ENCODE results near the gene CDH23. TPM values are rescaled to one million over a fixed set of nuclear protein-coding genes. Genes with fewer than 3 reads are reported as not detected.

Gene CDH23
- total RNA-seq, 2 experiments from 2014 or later, result 4.6 to 5.2 TPM

- Histone ChIP-seq H3K27me3 (ENCODE audit: control insufficient read depth in 1 of 2, insufficient read depth in 2 of 2, low read length in 2 of 2) (no peaks in the 10 kb centered on the region), H3K9me3 (ENCODE audit: control insufficient read depth in 1 of 2, insufficient read depth in 1 of 2, low read length in 2 of 2) (peaks cover 0 to 5% of the 10 kb centered on the region in 2 experiments), H3K4me1 (ENCODE audit: insufficient read depth, low read length) (no peaks in the 10 kb centered on the region), H3K36me3 (ENCODE audit: insufficient read depth, low read length) (no peaks in the 10 kb centered on the region), H3K4me3 (ENCODE audit: low read length) (no peak overlapping the region), H3K27ac (ENCODE audit: low read depth in 1 of 2, low read length in 2 of 2) (no peak overlapping the region)
- H3K36me3 Mint-ChIP-seq (ENCODE audit: low read depth), result no peaks in the 10 kb centered on the region
- no peak for DNase-seq
- no peak overlapping the region for H3K27ac Mint-ChIP-seq
- intact Hi-C loops (cut with DNase I, micrococcal nuclease), result no loop called here
- H3K4me1 Mint-ChIP-seq (ENCODE audit: low read depth), result no peaks in the 10 kb centered on the region
- peaks cover 3% of the 10 kb centered on the region for H3K27me3 Mint-ChIP-seq
- ATAC-seq (ENCODE audit: poor library complexity), result no peak
- POLR2A ChIA-PET, result no interaction called here
- no peaks in the 10 kb centered on the region for H3K9me3 Mint-ChIP-seq
- TF ChIP-seq, protein P1, sequence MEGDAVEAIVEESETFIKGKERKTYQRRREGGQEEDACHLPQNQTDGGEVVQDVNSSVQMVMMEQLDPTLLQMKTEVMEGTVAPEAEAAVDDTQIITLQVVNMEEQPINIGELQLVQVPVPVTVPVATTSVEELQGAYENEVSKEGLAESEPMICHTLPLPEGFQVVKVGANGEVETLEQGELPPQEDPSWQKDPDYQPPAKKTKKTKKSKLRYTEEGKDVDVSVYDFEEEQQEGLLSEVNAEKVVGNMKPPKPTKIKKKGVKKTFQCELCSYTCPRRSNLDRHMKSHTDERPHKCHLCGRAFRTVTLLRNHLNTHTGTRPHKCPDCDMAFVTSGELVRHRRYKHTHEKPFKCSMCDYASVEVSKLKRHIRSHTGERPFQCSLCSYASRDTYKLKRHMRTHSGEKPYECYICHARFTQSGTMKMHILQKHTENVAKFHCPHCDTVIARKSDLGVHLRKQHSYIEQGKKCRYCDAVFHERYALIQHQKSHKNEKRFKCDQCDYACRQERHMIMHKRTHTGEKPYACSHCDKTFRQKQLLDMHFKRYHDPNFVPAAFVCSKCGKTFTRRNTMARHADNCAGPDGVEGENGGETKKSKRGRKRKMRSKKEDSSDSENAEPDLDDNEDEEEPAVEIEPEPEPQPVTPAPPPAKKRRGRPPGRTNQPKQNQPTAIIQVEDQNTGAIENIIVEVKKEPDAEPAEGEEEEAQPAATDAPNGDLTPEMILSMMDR (IDR thresholded peaks at IDR 0.05), result no peak
- CTCF ChIA-PET, result no interaction called here
- no peak overlapping the region for H3K4me3 Mint-ChIP-seq
These were observed 220.3 kb downstream of the CDH23 start for GRCh38 chr10:71616817-71617654.

GRCh38 chr10:71618176-71618575 is 221.5 kb downstream of the CDH23 start:
- TF ChIP-seq, protein P1 (IDR thresholded peaks at IDR 0.05), result no peak
- no peaks in the 10 kb centered on the region for H3K4me1 Mint-ChIP-seq (ENCODE audit: low read depth)
- Histone ChIP-seq H3K4me1 (ENCODE audit: insufficient read depth, low read length) (peaks cover under 1% of the 10 kb centered on the region), H3K27me3 (ENCODE audit: control insufficient read depth in 1 of 2, insufficient read depth in 2 of 2, low read length in 2 of 2) (no peaks in the 10 kb centered on the region), H3K4me3 (ENCODE audit: low read length) (no peak overlapping the region), H3K27ac (ENCODE audit: low read depth in 1 of 2, low read length in 2 of 2) (no peak overlapping the region), H3K36me3 (ENCODE audit: insufficient read depth, low read length) (no peaks in the 10 kb centered on the region), H3K9me3 (ENCODE audit: control insufficient read depth in 1 of 2, insufficient read depth in 1 of 2, low read length in 2 of 2) (peaks cover 0 to 5% of the 10 kb centered on the region in 2 experiments)
- intact Hi-C loops (cut with DNase I, micrococcal nuclease), result no loop called here
- H3K27me3 Mint-ChIP-seq, result peaks cover 3% of the 10 kb centered on the region
- no peak overlapping the region for H3K4me3 Mint-ChIP-seq
- CTCF ChIA-PET, result no interaction called here
- DNase-seq (no peak), ATAC-seq (ENCODE audit: poor library complexity) (no peak)
- H3K9me3 Mint-ChIP-seq, result no peaks in the 10 kb centered on the region
- no peaks in the 10 kb centered on the region for H3K36me3 Mint-ChIP-seq (ENCODE audit: low read depth)
- H3K27ac Mint-ChIP-seq, result no peak overlapping the region
- POLR2A ChIA-PET, result no interaction called here

- Histone ChIP-seq H3K4me3 (ENCODE audit: low read length) (no peak overlapping the region), H3K36me3 (ENCODE audit: insufficient read depth, low read length) (no peaks in the 10 kb centered on the region), H3K27ac (ENCODE audit: low read depth in 1 of 2, low read length in 2 of 2) (no peak overlapping the region), H3K9me3 (ENCODE audit: control insufficient read depth in 1 of 2, insufficient read depth in 1 of 2, low read length in 2 of 2) (peaks cover 0 to 5% of the 10 kb centered on the region in 2 experiments), H3K27me3 (ENCODE audit: control insufficient read depth in 1 of 2, insufficient read depth in 2 of 2, low read length in 2 of 2) (no peaks in the 10 kb centered on the region), H3K4me1 (ENCODE audit: insufficient read depth, low read length) (peaks cover 2% of the 10 kb centered on the region)
- no peak for DNase-seq
- H3K27me3 Mint-ChIP-seq, result no peaks in the 10 kb centered on the region
- no peaks in the 10 kb centered on the region for H3K4me1 Mint-ChIP-seq (ENCODE audit: low read depth)
- H3K9me3 Mint-ChIP-seq, result no peaks in the 10 kb centered on the region
- ATAC-seq (ENCODE audit: poor library complexity), result no peak
- H3K27ac Mint-ChIP-seq, result no peak overlapping the region
- no peak overlapping the region for H3K4me3 Mint-ChIP-seq
- intact Hi-C loops (cut with DNase I, micrococcal nuclease), result no loop called here
- ChIA-PET POLR2A (no interaction called here), CTCF (no interaction called here)
- TF ChIP-seq, protein P1 (IDR thresholded peaks at IDR 0.05), result no peak
- H3K36me3 Mint-ChIP-seq (ENCODE audit: low read depth), result no peaks in the 10 kb centered on the region
These were observed 221.9 kb downstream of the CDH23 start for GRCh38 chr10:71618598-71618997.
